HCT116 (cell line): ENCODE data around the gene CARD14.

Experiments
- CBX3 ChIP-seq: IDR thresholded peaks from 2 replicates; pipeline ENCODE4 v1.6.1; 2012; ENCODE audit warnings: low read depth
- CTCF ChIP-seq, 3 experiments: fragments of 200-600 bp in 1 of 3; sonication (generic) in 1 of 3; IDR thresholded peaks in 2 of 3; conservative IDR thresholded peaks in 1 of 3; 2 replicates each; pipeline ENCODE4 v1.5.1; 2012 to 2017; ENCODE audit warnings: low read depth in 2 of 3, low read length in 2 of 3, antibody characterized with exemption in 1 of 3, borderline replicate concordance in 1 of 3, control low read depth in 1 of 3, mild to moderate bottlenecking in 1 of 3, mixed read lengths in 1 of 3, mixed run types in 1 of 3, moderate library complexity in 1 of 3; ENCODE audit not compliant: insufficient read depth in 1 of 3
- EZH2 ChIP-seq: fragments of 200-600 bp; sonication (generic); IDR thresholded peaks from 2 replicates; pipeline ENCODE4 v1.6.1; 2017; ENCODE audit warnings: antibody characterized with exemption, mixed run types
- MAX ChIP-seq: IDR thresholded peaks from 2 replicates; pipeline ENCODE4 v1.6.1; 2012
- POLR2AphosphoS5 ChIP-seq: IDR thresholded peaks from 2 replicates; pipeline ENCODE4 v1.6.1; 2011; ENCODE audit warnings: mild to moderate bottlenecking, low read depth, low read length, moderate library complexity
- RAD21 ChIP-seq: IDR thresholded peaks from 2 replicates; pipeline ENCODE4 v1.6.1; 2012; ENCODE audit warnings: low read depth, mild to moderate bottlenecking
- YY1 ChIP-seq: IDR thresholded peaks from 2 replicates; pipeline ENCODE4 v1.6.1; 2011; ENCODE audit warnings: low read length, low read depth, moderate library complexity, mild to moderate bottlenecking; ENCODE audit not compliant: insufficient replicate concordance; ENCODE audit errors: extremely low read depth

GRCh38 chr17:80246726-80247125, 76.9 kb downstream of the CARD14 start:
- no peak for TF ChIP-seq RAD21
- TF ChIP-seq POLR2AphosphoS5: no peak
- TF ChIP-seq EZH2: no peak
- TF ChIP-seq CBX3: no peak
- no peak for TF ChIP-seq CTCF (IDR thresholded peaks at IDR 0.05 in 2 of 3, conservative IDR thresholded peaks at IDR 0.05 in 1 of 3; ENCODE audit: borderline replicate concordance in 1 of 3, insufficient read depth in 1 of 3, low read depth in 2 of 3, low read length in 2 of 3)
- TF ChIP-seq YY1: no peak
- TF ChIP-seq MAX: no peak
